D341Med (cell line): ENCODE results near the gene SIK2.
"Not testable (repeated sequence)": the region's sequence is repeated elsewhere in the genome, so short reads cannot be mapped to it uniquely, and the experiment has no call there.

Source experiments
- DNase-seq: peaks from one replicate; pipeline ENCODE4 v3.0.0; 2012; ENCODE audit warnings: low spot score

The SIK2 gene

DNA sequence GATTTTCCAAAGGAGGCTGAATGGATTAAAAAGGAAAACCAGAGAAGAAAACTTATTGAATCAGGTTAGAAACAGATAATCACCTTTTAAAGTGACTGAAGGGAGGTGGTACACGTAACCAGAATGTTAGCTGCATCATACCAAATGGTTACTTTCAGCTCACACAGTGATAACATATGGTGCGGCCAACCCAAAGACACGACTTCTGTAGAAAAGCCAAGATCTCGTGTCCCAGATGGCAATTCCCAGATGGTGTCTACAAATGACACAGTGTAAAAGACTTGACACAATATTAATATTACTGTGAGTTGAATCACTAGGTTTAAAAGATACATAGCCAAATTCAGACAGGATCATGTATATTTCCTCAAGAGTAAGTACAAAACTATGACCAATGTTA lies 158.8 kb downstream of the SIK2 start:
- DNase-seq = peak; percentile 46

DNA sequence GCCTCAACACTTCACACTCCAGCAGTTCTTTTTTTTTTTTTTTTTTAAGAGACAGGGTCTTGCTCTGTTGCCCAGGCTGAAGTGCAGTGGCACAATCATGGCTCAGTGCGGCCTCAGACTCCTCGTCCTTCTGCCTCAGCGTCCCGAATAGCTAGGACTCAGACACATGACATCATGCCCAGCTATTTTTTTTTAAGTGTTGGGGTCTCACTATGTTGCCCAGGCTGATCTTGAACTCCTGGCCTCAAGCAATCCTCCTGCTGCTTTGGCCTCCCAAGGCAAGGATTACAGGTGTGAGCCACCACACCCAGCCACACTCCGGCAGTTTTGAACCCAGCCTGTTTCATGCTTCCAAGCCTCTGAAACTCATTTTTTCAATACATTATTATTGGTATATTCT lies 160.3 kb downstream of the SIK2 start:
- no peak for DNase-seq

DNA sequence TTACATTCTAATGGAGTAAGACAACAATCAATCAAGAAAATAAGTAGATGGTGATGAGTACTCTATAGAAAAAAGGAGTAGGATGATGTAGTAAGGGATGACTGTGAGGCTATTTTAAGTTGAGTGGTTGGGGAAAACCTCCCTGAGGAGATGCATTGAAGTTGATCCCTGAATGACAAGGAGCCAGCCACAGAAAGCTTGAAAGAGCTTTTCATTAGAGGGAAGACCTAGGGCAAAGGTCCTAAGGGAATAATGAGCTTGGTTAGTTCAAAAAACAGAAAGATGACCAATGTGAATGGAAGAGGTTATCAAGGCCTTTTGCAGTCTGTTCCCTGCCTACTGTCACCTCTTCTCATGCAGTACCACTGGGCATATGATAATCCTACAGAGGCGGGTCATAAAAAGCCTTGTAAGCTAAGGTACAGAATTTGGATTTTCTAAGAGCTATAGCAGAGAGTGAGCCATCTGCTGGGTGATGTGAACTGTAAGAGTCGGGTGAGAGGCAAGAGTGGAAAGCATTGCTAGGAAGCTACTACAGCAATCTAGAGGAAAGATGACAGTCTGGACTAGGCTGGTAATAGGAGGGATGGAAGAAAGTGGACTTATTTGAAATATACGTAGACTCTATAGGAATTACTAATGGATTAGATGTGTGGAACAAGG lies 160.9 kb downstream of the SIK2 start:
- no peak for DNase-seq

DNA sequence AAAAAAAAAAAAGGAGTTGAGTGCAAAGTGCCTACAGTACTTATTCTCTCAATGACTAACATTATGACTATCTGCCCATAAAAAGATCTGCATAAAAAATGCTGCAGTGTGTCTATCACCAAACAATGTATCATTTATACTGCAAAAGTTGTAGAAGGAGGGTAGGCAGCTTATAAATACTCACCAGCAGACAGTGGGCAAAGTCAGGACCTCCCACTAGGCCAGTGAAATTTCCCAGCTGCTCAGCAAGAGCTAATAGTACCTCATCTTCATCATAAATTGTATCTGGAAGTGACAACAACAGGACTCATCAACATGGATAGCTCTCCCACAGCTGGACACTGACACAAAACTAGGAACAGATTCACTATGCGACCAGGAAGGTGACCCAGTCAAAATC lies 162.4 kb downstream of the SIK2 start:
- no peak for DNase-seq

DNA sequence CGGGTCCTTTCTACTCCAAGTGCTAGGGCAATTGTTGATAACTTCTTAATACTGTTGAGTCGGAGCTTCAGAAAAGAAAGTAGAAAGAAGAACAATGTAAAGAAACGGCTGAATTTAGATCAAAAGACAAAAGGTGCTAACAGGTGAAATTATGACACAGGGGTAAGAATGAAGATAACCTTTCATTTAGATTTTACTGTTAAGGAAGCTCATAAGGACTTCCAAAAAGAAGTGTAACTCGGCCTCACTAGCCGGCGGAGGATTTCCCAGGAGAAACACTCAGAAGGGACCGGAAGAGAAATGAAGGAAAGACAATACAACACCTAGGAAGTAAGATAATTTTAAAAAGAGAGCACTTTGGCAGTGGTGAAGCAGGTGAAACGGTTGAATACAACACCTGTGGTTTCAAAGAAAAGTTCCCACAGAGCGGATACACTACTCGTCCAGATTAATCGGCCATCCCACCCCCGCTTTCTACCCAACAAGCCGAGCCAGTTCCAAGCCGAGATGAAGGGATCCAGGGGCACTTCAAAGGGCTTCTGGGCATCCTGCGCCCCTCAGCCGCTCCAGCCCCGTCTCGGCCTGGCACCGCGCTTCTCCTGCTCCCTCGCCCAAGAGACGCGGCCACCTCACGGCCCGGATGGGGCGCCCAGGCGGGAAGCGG lies 163.2 kb downstream of the SIK2 start:
- no peak for DNase-seq

DNA sequence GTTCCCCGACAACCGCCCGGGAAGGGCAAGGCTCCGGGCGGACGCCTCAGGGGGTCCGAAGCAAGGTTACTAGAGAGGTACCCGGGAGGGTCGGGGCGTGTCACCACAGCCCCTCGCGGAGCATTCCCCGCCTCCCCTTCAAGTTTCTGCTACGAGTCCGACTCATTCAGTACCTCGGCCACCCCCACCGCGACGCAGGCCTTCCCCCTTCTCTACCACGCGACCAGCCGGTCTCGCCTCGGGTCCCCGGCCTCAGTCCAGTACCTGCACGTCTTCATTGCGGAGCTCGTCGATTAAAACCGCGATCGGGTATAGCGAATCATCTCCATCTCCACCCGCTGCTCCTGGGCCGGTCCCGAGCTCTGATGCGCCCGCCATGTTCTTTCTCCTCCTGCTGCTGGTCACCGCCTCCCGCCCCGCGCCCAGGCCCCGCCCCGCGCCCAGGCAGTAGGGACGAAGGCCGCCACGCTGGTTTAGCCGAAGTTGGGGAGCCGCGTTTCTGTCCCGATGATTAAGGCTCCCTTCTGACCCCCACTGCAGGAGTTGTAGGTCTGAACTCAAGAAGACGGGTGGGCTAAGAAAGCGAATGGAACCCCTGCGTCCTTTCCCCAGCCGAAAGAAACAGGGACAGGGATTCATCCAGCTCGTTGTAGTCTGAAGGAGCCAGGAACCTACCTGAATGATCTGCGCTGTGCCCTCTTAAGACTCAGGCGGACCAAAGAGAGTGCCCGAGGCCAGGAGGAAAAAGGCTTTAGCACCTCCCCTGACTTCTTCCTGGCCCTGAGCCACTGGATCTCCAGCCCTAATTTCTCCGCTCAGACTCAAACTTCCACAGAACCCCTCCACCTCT lies 164.0 kb downstream of the SIK2 start, which contains the start of gene PPP2R1B:
Gene PPP2R1B (minus strand): TSS at position 406 of the 850 bp plus-strand sequence. CDS start 28 bp downstream, at position 378.
- peak; percentile 96 for DNase-seq

DNA sequence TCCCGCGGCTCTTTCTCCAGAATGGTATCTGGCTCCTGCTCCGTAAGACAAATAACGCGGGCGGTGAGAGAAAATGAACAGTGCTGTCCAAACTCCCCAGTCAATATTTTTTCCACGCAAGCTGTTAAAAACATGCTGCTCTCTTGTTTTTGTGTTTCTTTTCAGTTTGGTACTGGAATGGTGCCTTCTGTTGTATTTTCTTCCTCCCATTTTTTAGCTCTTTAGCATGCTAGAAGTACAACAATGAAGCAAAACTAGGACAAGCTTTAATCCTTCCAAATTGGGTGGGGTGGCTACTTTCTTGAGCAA lies 164.5 kb downstream of the SIK2 start:
- DNase-seq = no peak

DNA sequence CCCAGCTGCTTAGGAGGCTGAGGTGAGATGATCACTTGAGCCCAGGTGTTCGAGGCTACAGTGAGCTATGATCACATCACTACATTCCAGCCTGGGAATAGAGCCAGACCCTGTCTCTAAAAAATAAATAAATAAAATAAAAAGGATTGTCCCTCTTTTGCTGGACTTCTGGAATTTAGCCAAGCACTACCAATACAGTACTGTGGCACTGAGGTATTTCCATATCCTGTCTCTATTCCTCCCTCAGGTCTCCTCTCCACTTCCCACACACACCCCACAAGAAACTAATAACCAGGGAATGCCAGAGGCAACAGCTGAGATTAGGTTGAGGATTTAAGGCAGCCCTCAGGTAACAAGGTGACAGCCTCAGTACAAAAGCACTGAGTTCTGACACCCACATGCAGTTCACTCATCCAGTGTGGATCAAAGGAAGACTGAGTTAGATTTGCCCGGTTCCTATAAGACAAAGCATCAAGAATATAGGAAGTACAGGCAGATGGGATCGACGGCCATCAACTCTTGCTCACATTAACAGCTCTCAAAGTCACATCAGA lies 168.4 kb downstream of the SIK2 start:
- DNase-seq = no peak

DNA sequence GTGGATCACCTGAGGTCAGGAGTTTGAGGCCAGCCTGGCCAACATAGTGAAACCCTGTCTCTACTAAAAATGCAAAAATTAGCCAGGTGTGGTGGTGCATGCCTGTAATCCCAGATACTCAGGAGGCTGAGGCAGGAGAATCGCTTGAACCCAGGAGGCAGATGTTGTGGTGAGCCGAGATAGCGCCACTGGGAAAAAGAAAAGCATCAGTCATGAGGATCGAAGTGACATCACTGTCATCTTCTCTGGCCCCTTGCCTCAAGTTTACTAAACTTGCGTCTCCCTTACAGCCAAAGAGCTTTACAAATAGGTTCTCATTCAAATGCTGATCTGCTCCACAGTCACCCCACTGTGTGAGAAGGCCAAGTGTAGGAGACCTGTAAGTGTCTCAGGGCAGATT lies 169.0 kb downstream of the SIK2 start:
- not testable (repeated sequence) for DNase-seq

DNA sequence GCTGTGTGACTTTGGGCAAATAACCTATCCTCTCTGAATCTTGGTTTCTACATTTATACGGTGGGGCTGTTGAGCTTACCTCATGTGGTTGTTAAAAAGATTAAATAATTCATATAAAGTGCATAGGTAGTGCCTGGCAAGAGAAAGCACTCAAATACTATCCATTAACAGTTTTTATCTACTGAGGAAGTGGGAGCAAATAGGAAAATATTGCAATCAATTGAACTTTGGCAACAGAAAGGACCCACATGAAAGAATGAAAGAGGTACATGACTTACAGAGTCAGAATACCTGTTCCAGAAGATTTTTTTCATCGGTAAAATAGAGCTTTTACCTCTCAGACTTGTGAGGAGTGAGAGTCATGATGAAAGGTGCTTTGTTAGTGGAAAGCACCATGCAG lies 170.3 kb downstream of the SIK2 start:
- DNase-seq = no peak

DNA sequence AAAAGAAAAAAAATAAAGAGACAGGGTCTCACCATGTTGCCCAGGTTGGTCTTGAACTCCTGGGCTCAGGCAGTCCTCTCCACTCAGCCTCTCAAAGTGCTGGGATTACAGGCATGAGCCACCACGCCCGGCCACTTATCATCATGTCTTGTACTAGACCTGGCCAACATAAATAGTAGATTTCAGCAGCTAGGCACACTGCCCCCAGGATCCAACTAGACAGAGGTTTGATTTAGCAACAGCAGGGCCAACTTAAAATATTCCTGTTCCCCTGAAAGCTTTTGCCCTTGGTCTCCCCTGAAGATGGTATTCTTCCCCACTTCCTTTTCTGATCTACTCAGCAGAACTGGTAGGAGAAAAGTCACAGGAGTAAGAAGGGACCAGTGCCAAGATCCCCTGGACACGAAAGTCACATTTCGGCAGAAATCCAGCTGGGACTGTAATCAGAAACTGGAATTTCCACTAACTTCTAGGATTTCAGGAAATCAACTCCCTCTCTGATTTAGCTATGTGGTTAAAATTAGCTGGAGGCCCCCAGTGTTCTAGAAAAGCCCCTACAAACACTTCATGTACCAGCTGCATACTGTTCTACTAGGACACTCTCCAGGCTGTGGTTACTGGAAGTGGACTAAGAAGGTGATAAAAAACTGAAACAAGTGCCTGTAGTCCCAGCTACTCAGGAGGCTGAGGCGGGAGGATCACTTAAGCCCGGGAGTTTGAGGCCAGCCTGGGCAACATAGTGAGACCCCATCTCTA lies 172.9 kb downstream of the SIK2 start:
- DNase-seq = no peak

DNA sequence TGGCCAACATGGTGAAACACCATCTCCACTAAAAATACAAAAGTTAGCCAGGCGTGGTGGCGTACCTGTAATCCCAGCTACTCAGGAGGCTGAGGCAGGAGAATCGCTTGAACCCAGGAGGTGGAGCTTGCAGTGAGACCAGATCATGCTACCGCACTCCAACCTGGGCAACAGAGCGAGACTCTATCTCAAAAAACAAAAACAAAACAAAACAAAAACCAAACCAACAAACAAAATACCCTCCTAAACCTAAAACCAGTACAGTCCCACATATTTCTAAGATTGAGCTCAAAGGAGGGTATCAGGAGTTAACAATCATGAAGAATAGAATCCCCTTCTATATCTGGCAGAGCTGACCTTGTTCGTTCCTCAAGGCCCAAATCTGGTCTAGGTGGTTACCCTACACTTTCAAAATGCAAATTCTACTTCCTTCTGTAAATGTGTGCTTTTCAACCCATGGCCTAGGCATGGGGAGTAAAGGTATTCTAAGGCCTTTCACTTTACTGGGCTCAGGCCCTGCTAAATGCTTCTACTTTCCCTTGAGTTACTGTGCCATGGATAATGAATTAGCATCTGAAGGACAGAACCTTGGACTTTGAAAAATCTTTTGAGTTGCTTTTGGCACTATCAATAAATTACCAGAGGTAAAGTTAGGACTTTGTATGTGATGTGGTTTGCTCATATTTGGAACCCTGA lies 174.3 kb downstream of the SIK2 start:
- DNase-seq = no peak

DNA sequence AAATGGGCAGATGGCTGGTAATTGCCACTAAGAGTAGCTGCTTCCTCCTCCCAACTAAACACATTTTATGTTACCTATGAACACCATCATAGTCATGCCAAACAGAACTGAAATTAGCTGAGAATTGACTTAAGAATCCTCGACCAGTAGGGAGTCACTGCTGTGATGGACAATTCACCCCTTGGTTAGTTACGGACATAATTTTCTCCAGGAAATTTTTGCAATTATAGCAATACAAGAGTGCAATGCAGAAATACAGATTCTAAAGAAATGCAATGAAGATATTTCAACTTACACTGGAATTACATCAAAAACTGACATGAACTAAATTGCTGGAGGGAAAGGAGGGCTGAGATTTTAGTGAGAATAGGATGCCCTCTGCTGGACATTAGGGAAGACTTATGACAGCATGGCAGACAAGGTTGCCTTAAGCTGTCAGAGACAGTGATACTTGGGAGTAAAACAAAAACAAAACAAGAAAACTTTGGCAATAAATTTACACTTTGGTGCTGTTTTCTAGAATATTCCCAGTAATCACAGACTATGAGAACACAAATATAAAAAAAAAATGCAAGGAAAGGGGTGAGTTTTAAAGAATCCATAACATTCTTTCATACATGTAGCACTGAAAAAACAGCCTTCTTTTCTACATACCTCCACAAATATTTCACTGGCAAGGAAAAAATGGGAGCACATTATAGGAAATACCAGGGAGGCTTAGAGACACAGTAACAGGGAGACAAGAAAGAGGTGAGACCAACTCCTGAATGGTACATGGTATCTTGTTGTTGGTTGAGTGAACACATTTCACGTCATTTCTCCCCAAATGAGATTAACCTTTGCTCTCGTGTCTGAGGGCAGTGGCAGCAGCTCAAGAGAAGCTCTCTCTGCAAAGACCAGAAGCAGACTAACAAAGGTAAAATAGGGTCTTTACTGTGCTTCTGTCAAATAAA lies 175.1 kb downstream of the SIK2 start:
- DNase-seq = peak; percentile 66

DNA sequence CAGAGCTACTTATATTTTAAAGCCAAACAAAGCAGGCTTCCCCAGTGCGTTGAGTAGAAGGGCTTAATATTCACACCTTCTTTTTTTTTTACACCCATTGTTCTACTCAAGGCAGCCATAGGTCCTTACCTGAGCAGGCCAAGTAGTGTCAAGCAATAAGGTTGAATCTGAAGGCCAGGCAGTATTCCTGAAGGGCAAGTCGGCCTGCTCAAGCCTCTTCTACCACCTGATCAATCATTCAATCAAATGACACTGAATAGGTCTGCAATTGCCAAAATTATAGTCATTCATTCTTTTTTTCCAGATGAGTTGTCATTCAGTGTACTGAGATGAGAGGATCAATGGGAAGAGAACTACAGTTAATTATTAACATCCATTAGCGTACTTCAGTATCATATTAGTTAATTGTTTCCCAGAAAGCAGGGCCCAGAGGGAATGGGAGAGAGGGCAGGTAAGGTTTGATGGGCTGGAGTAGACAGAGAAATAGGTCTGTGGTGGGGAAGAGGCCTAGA lies 175.9 kb downstream of the SIK2 start:
- no peak for DNase-seq

DNA sequence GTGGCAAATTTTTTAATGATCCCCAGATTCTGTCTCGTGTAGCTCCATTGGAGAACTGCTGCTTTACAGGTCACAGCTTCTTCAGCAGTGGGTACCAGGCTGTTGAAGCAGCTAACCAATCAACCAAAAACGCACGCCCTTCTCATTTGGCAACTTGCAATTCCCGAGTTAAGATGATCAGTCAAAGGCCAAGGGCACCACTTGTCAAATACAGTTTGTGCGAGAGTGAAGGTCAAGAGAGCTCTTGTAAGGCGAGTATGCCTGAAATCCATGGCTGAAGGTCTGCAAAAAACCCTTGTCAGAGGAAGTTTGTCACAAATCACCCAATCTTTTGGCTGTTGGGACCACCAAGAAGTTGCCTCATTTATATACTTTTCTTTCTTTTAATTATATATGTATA lies 176.9 kb downstream of the SIK2 start:
- DNase-seq = no peak
